HG02763 (cell line): ENCODE measurements around the gene SEH1L.
"Not testable (repeated sequence)": the region's sequence is repeated elsewhere in the genome, so short reads cannot be mapped to it uniquely, and the experiment has no call there.

Experiments used
- ATAC-seq: cut with Tn5 transposase; IDR thresholded peaks from one replicate; pipeline ENCODE4 v1.9.1; 2021; ENCODE audit warnings: mild to moderate bottlenecking, moderate library complexity; ENCODE audit not compliant: unreplicated experiment

Gene SEH1L

DNA sequence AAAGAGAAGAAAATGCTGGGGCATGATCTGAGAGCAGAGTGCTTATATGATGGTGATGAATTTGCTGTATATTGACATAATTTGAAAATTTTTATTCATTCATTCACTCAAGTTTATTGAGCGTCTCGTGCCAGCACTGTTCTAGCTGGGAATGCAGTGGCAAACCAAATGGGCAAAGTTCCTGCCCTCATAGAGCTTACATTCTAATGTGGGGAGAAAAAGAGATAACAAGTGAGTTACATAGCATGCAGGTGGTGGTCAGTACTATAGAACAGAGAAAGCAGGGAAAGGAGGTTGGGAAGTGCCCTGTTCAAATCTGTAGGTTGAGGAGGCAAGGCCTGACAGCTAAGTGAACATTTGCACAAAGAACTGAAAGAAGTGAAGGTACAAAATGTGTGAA lies 47.6 kb downstream of the SEH1L start:
- ATAC-seq: no peak

DNA sequence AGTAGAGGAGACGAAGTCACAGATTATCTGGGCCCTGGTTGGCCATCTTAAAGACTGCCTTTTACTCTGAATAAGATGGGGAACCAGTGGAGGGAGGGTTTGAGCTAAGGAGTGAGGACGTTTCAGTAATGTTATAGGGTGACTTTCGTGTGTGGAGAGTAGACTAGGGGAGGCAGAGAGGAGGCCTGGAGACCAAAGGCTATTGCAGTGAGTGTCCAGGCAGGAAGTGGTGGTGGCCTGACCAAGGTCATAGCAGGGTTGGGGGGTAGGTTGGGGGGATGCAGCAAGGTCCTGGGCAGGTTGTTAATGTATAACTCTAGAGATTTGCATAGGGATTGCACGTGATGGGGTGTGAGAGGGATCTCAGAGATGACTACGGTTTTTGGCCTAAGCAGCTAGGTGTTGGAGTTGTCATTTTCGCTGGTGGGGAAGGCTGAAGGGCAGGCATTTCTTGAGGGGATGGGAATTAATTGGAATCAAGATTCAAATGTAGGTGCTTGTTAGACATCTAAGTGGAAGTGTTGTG lies 48.2 kb downstream of the SEH1L start:
- ATAC-seq: no peak

DNA sequence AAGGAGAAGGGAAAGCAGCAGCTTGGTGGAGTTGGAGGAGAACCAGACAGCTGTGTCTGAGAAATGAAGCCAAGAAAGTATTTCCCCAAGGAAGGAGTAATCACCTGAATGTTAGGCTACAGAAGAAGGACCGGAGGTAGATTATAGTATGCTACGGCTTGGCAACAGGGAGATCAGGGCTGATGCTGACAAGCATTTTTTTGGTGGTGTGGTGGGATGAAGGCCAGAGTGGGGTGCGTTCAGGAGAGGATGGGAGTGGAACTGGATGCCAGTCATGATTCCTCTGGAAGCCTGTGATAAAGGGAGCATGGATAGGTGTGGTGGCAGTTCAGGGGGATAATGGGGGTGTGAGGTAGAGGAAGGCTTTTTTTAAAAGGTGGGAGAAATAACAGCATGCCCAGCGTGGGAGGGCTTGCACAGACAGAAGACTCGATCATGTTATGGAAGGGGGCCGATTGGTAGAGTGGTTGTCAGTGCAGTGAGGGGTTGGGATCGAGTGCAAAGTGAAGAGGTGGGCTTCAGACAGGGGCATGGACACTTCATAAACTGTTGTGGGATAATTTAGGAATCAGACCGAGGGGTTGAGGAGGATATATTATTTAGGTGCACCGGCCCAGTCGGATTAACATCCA lies 49.0 kb downstream of the SEH1L start:
- ATAC-seq: no peak

DNA sequence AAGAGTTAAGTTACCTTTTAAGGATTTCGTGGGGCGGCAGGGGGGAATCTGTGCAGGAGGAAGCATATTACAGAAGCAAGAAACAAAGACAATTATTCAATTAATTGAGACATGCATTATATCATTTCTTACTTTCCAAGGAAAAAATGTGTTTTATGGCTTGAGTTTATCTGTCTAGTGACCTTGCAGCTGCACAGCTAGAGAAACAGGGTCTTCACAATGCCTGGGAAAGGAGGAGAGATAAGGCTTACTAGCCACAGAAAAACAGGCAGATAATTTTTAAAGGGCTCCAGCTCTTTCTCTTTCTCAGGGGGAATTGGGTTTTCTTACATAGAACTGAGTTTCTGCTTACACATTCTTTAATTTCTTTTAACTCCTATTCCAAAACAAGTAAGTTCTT lies 49.5 kb downstream of the SEH1L start:
- ATAC-seq: not testable (repeated sequence)

DNA sequence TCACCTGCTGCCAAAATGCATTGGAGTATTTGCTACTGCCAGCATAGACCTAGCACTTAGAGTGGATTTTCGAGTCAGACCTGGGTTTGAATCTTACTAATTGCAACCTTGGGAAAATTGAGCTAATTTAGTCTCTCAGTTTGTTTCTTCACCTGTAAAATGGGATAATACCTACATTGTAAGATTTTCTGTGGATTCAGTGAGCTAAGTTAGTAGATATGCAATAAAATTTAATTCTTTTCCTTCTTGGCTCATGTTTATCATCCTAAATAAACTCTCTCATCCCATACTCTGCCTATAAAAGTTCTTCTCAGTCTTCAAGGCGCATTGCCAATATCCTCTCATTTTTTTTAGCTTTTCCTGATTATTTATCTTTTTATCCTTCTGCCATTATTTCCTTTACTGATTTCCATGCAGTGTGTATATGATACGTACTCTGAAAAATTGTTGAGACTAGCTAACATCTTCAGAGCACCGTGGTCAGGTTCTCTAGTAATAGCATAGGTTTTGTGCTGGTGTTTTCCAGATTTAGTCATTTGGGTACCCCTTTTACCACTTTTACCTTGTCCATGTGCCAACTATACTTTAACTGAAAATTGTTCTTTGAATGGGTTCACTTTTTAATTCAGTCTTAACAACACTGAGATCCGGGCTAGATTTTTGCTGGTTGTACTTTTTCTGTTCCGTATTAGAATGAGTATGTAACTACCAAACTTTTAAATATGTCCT lies 50.7 kb downstream of the SEH1L start:
- ATAC-seq: no peak

DNA sequence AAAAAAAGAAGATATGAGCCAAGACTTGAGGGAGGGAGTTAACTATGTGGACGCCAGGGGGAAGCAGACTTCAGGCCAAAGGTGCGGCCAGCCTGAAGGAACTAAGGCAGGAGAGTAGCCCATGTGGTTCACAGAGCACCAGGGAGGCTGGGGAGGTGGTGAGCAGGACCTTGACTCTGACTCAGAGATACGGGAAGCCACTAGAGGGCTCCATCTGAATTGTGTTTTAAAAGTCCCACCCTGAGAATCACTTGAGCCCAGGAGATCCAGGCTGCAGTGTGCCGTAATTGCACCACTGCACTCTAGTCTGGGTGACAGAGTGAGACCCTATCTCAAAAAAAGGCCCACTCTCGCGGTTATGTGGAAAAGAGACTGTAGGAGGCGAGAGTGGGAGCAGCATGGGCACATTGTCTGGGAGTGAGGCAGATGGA lies 55.7 kb downstream of the SEH1L start:
- ATAC-seq: no peak

DNA sequence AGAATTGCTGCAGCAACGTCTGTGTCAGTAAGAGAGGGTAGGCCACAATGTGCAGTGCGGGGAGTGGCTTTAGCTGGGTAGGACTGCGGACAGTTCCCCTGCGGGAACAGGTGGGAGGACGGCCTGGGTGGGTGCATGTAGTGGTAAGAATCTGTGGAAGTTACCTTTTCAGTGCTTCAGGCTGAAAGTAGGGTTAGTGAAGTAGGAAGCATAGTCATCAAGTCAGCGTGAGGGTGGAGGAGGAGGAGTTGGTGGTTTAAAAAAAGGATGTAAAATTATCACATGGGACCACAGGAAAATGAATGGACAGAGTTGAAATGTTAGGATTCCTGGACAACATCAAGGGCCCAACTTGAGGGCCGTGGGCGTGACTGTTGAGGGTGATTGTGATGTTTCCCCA lies 56.6 kb downstream of the SEH1L start:
- no peak for ATAC-seq

DNA sequence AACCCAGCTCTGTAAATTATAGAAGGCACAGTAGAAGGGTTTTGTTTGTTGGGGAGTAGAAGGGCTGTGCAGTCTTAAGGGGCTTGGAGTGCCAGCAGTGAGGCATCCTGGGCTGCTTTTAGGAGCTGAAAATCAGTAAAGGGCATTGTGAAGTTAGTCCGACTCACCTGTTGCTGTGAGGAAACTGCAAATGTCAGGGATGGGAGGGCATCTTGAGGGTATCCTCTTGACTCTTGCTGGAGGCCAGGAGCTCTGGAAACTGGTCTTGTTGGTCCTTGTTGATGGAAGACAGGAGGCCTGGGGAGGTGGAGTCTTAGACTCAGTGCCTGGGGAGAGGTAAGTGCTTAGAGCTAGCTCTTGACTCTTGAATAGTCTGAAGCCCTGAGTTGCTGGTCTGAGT lies 57.5 kb downstream of the SEH1L start:
- no peak for ATAC-seq

DNA sequence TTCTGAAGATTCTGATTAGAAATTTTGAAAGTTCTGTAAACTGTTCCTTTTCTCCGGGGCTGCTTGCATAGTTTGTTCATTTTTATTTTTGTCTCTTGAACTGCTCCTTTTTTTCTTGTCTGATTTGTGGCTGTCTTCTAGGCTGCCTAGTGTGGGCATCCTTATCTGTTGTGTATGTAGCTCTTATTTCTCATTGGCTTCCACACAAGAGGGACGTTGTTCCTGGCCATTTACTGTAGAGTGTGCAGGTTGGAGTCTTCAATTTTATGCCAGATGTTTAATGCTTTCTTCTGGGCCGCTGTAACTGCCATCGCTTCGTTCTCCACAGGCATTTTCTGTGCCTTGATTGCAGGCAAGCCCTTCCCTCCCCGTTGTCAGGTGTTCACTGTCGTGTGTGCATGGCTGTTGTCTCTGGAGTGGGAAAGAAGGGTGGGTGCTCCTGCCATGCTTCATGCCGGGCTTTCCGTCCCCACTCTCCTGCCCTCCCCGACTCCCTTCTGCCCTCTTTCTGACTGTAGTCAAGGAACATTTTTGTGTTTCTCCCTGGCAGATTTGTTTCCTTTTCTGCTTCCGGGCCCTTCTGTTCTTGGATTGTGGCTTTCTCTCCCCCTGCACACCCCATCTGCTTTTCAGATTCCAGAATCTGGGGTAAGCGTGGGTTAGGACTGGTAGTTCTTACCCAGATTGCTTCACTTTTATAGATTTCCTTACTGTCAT lies 58.9 kb downstream of the SEH1L start:
- ATAC-seq: no peak

DNA sequence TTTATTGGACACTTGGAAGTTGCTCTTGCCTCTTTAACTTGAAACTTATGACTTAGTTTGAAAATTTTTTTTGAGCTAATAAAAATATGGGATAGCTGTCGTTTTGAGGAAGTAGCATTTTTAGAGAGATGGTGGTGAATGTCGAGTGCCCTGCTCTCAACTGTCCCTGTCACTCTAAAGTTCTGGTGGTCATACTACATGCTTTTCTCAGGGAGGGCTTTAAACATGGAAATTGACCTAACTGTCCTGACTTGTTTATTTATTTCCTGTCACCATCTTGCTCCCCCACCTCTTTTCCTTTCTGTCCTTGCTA lies 59.4 kb downstream of the SEH1L start:
- no peak for ATAC-seq

DNA sequence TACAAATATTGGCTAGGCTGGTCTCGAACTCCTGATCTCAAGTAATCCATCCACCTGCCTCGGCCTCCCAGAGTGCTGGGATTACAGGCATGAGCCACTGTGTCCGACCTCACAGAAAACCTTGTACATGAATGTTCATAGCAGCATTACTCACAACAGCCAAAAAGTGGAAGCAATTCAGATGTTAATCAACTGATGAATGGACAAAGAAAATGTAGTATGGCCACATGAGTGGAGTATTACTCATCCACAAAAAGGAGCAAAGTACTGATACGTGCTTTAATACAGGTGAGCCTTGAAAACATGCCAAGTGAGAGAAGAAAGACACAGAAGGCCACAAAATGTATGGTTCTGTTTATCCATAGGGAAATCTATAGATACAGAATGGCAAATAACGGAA lies 63.9 kb downstream of the SEH1L start:
- ATAC-seq: no peak

DNA sequence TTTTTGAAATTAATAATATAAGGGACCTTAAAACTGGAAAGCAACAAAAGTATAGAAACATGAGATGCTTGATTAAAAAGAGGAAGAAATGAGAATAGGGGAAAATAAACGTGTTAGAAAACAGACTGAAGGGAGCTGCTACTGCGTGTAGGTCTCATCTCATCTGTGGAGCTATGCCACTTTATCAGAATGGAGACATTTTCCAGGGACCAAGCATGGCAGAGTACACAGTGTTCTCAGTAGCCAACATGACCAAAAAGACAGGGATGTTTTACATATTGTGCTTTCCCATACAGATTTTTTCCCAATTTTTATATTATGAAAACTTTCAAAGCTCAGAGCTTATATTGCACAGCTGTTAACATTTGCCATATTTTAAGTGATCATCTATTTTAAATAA lies 66.4 kb downstream of the SEH1L start:
- no peak for ATAC-seq

DNA sequence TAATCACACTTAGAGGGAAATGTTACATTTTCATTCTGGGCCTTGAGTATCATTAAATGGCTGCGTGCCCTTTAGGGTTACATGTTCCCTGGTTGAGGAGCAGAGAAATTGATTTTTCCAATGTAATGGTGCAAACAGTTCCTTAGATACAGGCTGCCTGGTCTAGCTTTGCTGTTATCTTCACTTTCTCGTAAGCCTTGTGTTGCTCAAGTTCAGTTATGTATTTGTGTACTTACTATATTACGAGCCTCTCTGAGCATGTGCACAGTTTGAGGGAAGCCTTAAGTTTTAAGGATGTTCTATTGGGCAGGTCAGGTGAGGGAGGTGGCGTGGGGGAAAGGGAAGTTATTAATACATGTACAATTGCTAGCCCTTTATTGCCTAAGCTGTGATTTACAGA lies 67.0 kb downstream of the SEH1L start:
- no peak for ATAC-seq

DNA sequence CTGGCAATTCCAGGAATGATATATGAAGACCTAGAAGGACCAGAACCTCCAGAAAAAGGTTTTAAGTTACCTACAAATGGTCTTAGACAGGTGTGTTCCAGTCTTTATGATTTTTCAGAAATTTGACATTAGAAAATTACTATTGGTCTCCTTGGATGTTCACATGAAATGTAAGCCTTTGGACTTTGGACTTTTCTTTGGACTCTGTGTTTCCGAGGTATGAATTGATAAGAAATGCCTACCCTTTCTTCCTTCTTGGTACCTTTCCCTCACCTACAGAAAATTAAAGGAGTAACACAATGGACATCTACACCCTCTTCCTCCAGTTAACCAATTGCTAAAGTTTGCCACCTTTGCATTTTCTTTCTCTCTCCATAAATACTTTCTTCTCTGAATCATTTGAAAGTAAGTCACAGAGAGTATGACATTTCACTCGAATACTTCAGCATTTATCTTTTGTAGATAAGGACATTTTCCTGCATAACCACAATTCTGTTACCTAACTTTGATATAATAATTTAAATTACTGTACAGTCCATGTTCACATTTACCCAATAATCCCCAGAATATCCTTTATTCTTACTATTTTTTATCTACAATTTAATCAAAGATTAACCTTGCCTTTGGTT lies 69.5 kb downstream of the SEH1L start:
- no peak for ATAC-seq

DNA sequence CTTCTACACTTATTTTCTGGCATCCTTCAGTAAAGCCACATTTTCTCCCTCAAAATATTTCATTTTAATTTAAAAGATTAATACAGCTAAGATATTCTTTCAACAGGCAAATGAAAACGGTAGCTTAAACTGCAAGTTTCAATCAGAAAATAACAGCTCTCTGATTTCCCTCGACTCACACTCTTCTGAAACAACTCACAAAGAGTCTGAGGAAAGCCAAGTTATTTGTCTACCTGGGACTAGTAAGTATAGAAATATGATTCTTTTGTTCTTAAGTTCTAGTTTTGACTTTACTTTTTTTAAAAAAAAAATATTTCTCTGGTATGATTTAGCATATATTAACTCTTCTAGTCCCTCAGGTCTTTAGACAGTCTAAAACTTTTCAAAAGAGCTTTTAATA lies 70.6 kb downstream of the SEH1L start:
- ATAC-seq: no peak

DNA sequence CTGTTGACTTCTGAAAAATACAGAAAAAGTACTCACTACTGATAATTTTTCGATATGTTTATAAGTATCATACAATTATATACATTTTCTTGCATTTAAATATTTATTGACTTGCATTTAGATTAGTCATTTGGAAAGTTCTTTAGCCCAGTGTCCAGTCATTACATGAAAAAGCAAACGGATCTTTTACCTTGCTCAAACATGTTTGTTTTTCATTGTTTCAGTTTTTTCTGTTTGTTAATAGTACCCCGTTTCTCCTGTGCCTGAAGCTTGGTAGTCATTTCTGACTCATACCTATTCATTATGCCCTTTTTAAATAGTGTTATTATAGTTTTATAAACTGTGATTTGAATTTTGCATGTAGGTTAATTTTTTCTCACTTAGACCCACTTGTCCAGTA lies 71.5 kb downstream of the SEH1L start:
- no peak for ATAC-seq

DNA sequence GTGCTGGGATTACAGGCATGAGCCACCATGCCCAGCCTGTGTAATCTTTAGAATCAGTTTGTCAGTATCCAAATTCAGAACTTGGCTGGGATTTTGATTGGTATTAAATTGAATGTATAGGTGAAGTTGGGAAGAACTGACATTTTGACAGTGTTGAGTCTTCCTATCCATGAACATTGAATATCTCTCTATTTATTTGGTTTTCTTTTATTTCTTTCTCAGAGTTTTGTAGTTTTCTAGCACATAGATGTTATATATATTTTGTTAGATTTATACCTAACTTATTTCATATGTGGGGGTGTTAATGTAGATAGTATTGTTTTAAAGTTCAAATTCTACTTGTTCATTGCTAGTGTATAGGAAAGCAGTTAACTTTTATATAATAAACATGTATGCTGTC lies 74.8 kb downstream of the SEH1L start:
- no peak for ATAC-seq

DNA sequence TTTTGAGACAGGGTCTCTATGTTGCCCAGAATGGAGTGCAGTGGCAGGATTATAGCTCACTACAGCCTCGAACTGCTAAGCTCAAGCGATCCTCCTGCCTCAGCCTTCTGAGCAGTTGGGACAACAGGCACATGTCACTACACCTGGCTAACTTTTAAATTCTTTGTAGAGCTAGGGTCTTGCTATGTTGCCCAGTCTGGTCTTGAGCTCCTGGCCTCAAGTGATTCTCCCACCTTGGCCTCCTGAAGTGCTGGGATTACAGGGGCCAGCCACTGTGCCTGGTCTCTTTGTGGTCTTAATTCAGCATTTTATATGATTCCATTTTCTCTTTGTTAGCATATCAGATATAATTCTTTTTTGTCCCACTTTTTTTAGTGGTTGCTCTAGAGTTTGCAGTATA lies 77.4 kb downstream of the SEH1L start:
- no peak for ATAC-seq

DNA sequence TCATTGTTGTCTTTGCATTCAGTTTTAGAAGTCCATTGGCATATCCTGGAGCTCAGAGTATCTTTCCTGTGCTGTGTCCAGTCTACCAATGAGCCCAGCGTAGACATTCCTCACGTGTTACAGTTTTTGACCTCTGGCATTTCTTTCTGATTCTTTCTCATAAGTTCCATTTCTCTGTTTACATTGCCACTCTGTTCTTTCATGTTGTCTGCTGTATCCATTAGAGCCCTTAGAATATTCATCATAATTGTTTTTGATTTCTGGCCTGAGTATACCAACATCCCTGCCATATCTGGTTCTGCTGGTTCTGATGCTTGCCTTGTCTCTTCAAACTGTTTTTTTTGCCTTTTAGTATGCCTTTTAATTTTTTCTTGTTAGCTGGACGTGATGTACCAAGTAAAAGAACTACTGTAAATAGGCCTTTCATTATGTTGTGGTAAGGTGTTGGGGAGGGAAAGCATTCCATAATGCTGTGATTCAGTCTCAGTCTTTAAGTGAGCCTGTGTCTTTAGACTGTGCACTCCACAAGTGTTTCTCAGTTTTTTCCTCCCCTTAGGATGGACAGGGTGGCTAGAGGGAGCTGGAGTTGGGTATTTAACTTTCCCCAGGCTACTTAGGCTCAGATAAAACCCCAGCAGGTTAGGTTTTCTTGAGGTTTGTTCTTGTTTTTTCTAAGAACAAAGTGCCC lies 78.9 kb downstream of the SEH1L start:
- no peak for ATAC-seq

DNA sequence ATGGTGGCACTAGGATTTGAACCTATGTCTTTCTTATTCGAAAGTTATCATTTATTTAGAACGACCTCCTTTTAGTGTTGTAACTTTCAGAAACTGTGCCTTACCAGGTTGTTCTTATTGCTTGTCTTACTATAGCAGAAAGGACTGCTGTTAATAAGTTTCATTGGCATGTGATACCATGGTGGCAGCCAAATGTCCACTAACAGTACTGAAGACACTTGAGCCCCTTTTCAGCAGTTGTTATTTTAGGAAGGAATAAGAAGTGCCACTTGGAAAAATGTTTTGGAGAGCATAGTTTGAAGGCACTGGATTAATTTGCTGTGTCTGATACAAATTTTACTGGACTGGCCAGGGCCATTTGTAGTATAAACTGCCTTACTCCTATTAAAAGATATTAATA lies 81.1 kb downstream of the SEH1L start:
- ATAC-seq: no peak

DNA sequence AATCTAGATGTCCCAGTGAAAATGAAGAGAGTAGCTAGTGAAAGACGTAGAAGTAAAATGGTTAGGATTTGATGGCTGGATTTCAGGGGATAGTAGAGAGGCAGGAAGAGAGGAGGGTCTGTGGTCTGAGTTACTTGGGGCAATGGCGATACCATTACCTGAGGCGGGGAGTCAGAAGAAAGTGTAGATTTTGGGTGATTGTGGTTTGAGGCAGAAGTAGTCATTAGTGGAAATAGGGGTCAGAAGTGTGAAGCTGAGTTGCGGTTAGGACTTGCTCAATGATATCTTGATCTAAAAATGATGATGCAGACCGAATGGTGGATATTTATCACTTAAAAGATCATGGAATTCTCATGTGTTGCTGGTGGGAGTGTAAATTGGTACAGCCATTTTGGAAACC lies 84.4 kb downstream of the SEH1L start:
- ATAC-seq: no peak
